GM19372 (cell line): Measurements from ENCODE around the gene DCLK1.

Experiments
- ATAC-seq: cut with Tn5 transposase; IDR thresholded peaks from one replicate; pipeline ENCODE4 v1.9.1; 2021; ENCODE audit warnings: mild to moderate bottlenecking, low read depth, moderate library complexity; ENCODE audit not compliant: unreplicated experiment

DCLK1 gene

GRCh38 chr13:35961002-35961401 is 170.2 kb downstream of the DCLK1 start:
- ATAC-seq = no peak

DNA sequence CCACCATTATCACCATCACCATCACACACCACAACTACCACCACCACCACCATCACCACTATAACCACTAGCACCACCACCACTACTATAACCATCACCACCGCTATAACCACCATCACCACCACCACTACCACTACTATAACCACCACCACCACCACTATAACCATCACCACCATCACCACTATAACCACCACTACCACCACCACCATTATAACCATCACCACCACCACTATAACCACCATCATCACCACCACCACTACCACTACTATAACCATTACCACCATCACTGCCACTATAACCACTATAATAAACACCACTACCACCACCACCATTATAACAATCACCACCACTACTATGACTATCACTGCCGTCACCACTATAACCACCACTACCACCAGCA is 173.2 kb downstream of the DCLK1 start:
- ATAC-seq = no peak

DNA sequence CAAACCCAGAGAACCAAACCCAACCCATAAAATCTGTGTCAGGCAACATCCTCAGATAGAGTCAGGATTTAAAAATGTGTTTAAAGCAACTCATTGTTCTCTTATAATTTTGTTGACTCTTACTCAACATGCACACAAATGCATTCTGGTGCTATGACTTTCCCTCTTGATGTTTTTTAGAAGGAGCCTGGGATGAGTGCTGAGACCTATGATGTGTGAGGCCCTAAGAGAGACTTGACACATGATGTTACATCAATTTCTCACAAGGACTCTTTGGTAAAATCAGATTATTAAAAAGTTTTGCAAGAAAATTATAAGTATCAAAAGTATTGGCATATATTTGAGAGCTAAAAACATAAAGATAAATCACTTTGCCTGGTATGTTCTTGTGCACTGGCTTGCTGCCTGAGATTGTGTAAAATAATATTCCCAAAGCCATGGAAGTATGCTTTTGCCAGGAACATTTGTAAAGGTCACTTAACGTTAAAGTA is 173.9 kb downstream of the DCLK1 start:
- ATAC-seq = no peak

- no peak for ATAC-seq
These were observed 175.1 kb downstream of the DCLK1 start for GRCh38 chr13:35956074-35956473.

DNA sequence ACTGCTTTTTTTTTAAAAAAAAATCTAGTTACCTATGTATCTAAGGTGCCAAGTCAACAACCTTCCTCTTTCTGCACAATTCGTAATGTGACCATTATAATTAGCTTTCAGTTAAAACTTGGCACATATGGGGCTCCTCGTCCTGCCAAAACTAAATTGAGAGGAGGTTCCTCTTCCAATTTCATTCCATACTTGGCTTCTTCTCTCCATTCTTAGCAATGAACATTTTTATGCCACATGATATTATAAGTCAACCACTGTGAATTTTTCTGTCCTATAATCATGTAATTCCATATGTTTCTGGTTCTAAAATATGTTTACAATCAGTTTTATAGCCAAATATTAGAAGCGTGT is 177.0 kb downstream of the DCLK1 start:
- no peak for ATAC-seq

DNA sequence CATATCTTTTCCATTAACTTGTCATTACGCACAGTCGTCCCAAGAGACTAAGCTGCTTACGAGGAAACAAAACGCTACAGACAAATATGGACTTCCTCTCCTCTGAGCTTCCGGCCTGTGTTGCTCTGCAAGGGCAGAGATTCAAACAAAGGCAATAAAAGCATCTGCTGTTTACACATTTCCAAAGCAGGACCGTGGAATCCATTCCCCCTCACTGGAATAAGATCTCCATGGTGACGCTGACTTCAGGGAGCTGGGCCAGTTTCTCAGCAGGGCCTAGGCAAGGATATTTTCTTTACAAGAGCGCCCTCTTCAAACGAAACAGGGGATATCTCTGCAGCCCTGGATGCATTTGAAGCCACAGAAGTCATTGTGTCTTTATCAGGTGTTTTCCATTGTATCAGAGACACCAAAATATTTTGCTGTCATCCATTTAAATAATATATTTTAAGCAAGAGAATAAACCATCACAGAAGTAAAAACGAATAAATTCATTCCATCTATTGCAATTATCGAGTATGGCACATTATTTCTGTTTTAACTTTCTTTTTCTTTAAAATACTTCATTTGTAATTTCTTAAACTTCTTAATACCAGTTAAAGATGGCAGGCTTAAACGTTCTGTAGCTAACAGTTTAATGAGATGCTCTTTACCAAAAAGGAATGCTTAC is 177.5 kb downstream of the DCLK1 start:
- no peak for ATAC-seq

GRCh38 chr13:35947315-35947714 is 183.9 kb downstream of the DCLK1 start:
- ATAC-seq = no peak

DNA sequence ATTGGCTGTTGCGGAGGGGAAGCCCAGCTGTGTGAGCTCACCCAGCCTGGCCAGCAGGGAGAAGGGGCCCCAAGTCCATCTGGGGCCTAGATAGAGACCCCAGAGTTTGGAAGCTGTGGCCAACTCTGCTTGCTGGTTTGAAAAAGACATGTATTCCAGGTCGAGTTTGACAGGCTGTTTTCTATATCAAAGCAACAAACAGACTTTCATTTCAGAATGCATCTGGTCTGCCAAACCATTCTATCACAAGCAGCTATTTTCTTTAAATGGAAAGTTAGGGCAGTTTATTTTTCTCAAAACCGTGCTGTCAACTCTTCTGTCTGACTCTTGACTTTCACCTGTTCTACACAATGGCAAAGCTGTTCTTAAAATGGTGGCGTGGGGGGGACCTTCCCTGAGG is 185.8 kb downstream of the DCLK1 start:
- no peak for ATAC-seq

GRCh38 chr13:35941374-35941773 is 189.8 kb downstream of the DCLK1 start:
- ATAC-seq = no peak

- ATAC-seq = no peak
These were observed 190.4 kb downstream of the DCLK1 start for GRCh38 chr13:35940734-35941133.

GRCh38 chr13:35936246-35936978 is 194.8 kb downstream of the DCLK1 start:
- ATAC-seq = no peak

GRCh38 chr13:35930665-35931631 is 200.2 kb downstream of the DCLK1 start:
- no peak for ATAC-seq

DNA sequence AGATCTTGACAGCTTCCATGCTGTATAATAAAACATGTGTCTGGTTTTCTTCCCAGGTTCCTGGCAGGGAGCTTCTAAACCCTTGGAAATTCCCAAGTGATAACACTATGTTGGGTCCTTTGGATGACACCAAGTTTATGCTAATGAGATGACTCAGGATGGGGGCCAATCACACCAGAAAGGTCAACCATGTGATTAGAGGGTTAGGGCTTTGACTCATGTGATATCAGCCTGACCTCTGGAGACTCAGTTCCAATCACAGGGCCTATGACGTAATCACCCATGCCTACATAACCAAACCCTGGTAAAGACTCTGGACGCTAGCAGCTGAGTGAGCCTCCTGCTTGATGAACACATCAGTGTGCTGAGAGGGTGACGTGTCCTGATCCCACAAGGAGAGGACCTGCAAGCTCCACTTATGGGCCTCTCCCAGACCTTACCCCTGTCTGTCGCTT is 203.6 kb downstream of the DCLK1 start:
- no peak for ATAC-seq

- no peak for ATAC-seq
These were observed 204.2 kb downstream of the DCLK1 start for GRCh38 chr13:35926859-35927530.

GRCh38 chr13:35925669-35926068 is 205.5 kb downstream of the DCLK1 start:
- ATAC-seq = no peak

DNA sequence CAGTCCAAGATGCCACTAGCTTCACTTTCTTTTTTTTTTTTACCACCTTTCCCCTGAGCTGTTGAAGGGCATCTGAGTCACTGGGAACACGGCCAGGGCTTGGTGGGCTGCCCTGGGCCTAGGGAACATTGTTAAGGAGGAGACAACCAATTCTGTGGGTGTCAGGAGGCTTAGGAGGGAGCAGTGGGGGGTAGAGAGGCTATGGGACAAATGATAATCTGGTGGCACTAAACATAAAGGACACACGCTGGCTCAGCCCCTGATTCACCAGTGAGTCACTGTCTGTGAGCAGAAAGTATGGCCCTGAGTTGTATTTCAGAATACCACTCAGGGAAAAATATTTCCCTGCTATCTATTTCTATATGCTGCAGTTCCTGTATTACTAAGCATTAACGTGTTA is 207.8 kb downstream of the DCLK1 start:
- no peak for ATAC-seq

GRCh38 chr13:35920816-35921215 is 210.4 kb downstream of the DCLK1 start:
- ATAC-seq = no peak

DNA sequence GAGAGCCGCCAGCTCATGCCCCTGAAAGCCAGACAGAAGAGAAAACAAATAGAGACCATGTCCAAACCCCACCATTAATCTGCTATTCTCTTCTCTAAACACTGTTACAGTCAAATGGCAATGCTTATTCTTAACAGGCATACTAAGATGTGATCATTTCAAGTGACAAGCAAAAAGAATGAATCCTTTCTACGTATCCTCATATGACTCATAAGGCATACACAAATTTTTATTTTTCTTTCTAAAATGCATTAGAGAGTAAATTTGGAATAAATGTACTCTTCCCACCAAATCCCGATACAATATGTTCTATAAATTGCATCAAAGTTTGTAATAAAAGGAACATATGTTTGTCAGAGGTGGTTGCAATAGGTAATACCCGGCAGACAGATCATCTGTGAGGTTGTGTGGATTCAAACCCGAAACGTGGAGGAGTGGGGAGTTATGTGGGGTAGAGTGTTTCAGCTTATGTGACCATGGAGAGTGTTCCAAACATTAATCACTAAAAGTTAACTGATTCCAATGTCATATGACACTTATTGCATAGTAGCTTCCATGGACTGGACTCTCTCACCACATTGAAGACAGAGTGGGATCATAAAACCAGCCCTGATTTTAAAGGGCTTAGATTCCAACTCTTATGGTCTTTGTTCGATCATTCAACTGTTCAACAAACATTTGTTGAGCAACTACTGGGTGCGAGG is 213.1 kb downstream of the DCLK1 start:
- ATAC-seq = no peak

GRCh38 chr13:35917252-35917941 is 213.8 kb downstream of the DCLK1 start:
- ATAC-seq = no peak
